Activated CD4-positive, CD25-positive, alpha-beta regulatory T cell (primary cell): ENCODE measurements around the gene ACTR5.
"Not testable (repeated sequence)": the region's sequence is repeated elsewhere in the genome, so short reads cannot be mapped to it uniquely, and the experiment has no call there.

ENCODE experiments used
- DNase-seq, 4 experiments: peaks; one replicate each; lab custom pipeline; 2025; lab: John Stamatoyannopoulos, UW

ACTR5 gene

GRCh38 chr20:38805502-38805957 lies 57.3 kb downstream of the ACTR5 start, which contains the start of gene PPP1R16B:
PPP1R16B (plus strand) TSS chr20:38805697; CDS start chr20:38835926, 30,229 bp downstream.
- peak; percentile 46 to 68 (median 58) for DNase-seq

GRCh38 chr20:38805958-38806854 lies 57.9 kb downstream of the ACTR5 start:
- peak in 2 of 4 experiments; percentile 18 to 28 for DNase-seq

GRCh38 chr20:38806855-38807655 lies 58.8 kb downstream of the ACTR5 start:
- no peak for DNase-seq

GRCh38 chr20:38809942-38810341 lies 61.7 kb downstream of the ACTR5 start:
- no peak for DNase-seq

- DNase-seq: no peak
These were observed 62.8 kb downstream of the ACTR5 start for GRCh38 chr20:38810926-38811630.

- DNase-seq: no peak
These were observed 63.5 kb downstream of the ACTR5 start for GRCh38 chr20:38811769-38812168.

- DNase-seq: no peak
These were observed 63.9 kb downstream of the ACTR5 start for GRCh38 chr20:38812182-38812581.

GRCh38 chr20:38812709-38813573 lies 64.7 kb downstream of the ACTR5 start:
- no peak for DNase-seq

- DNase-seq: not testable (repeated sequence)
These were observed 65.3 kb downstream of the ACTR5 start for GRCh38 chr20:38813574-38813962.

- no peak for DNase-seq
These were observed 67.2 kb downstream of the ACTR5 start for GRCh38 chr20:38815446-38815845.

GRCh38 chr20:38818113-38819065 lies 70.1 kb downstream of the ACTR5 start:
- no peak for DNase-seq
